HCT116 (cell line): Measurements from ENCODE around the gene PPM1A. TPM values are rescaled to one million over a fixed set of nuclear protein-coding genes. Genes with fewer than 3 reads are reported as not detected.

Source experiments
- ATAC-seq: fragments of 200-7000 bp; cut with Tn5 transposase; 2 replicates; pipeline ENCODE4 v1.9.1; 2020; ENCODE audit warnings: mild to moderate bottlenecking, moderate library complexity
- BruUV-seq: library from RNA; stranded (reverse); fragments of 400-500 nt; replicated peaks from 2 replicates; lab custom pipeline; 2021; lab: Mats Ljungman, UMichigan
- CTCF ChIA-PET: fragments of 300-600 bp; sonication (Branson Sonifier 250); formaldehyde crosslinking; loops from one replicate; lab custom pipeline; 2021; ENCODE audit warnings: antibody characterized with exemption; lab: Charles Lee
- POLR2A ChIA-PET: fragments of 300-600, 350-600 bp; sonication (Branson Sonifier 250); formaldehyde crosslinking; loops from one replicate; lab custom pipeline; 2021; ENCODE audit warnings: antibody characterized with exemption; lab: Charles Lee
- RAD21 ChIA-PET, 2 experiments: fragments of 300-600 bp; sonication (Branson Sonifier 250); formaldehyde crosslinking; loops; one replicate each; lab custom pipeline; 2023; ENCODE audit warnings: low total read pairs in 2 of 2; ENCODE audit not compliant: uncharacterized antibody in 2 of 2, unreplicated experiment in 2 of 2, low non-redundant PET in 1 of 2; lab: Charles Lee
- DNase-seq: peaks from one replicate; pipeline ENCODE4 v3.0.0-alpha.2; 2010; ENCODE audit warnings: low read depth, low spot score
- H2AFZ ChIP-seq: fragments of 200-600 bp; shearing (Covaris generic), sonication (generic); 2 replicates; pipeline ENCODE4 v1.6.1; 2017; ENCODE audit warnings: low read depth, mixed run types, mixed read lengths, antibody characterized with exemption, low read length; ENCODE audit not compliant: poor library complexity, severe bottlenecking
- H3K27ac ChIP-seq: 2 replicates; pipeline ENCODE4 v1.5.1; 2012; ENCODE audit warnings: low read depth, low read length
- H3K27me3 ChIP-seq: fragments of 200-600 bp; sonication (generic); 2 replicates; pipeline ENCODE4 v1.6.1; 2016; ENCODE audit warnings: mixed run types, low read length, mixed read lengths; ENCODE audit not compliant: insufficient read depth
- H3K36me3 ChIP-seq, 2 experiments: fragments of 200-500 bp in 1 of 2; fragments of 200-600 bp in 1 of 2; sonication (Bioruptor generic) in 1 of 2; sonication (generic) in 1 of 2; 2 replicates each; pipeline versions ENCODE4 v1.5.1 to v1.6.1; 2014 to 2016; ENCODE audit warnings: low read length in 2 of 2, inconsistent platforms in 1 of 2, mixed read lengths in 1 of 2, mixed run types in 1 of 2; ENCODE audit not compliant: insufficient read depth in 2 of 2, control insufficient read depth in 1 of 2
- H3K4me1 ChIP-seq, 2 experiments: fragments of 200-600 bp in 1 of 2; sonication (generic) in 1 of 2; 2 replicates each; pipeline versions ENCODE4 v1.5.1 to v1.6.1; 2012 to 2017; ENCODE audit warnings: low read length in 2 of 2, inconsistent platforms in 1 of 2, mild to moderate bottlenecking in 1 of 2, mixed read lengths in 1 of 2, mixed run types in 1 of 2, moderate library complexity in 1 of 2; ENCODE audit not compliant: insufficient read depth in 2 of 2, control insufficient read depth in 1 of 2
- H3K4me2 ChIP-seq: fragments of 200-600 bp; sonication (generic); 2 replicates; pipeline ENCODE4 v1.6.1; 2017; ENCODE audit warnings: mixed run types, low read length, mixed read lengths
- H3K4me3 ChIP-seq, 2 experiments: fragments of 200-600 bp in 1 of 2; sonication (generic) in 1 of 2; replicated peaks in 1 of 2; 2 replicates each; pipeline ENCODE4 v1.5.1; 2011 to 2016; ENCODE audit warnings: low read length in 2 of 2, control low read depth in 1 of 2, low read depth in 1 of 2, mild to moderate bottlenecking in 1 of 2, mixed read lengths in 1 of 2, mixed run types in 1 of 2
- H3K79me2 ChIP-seq: fragments of 200-600 bp; sonication (generic); 2 replicates; pipeline ENCODE4 v1.6.1; 2017; ENCODE audit warnings: mild to moderate bottlenecking, mixed run types, low read length, moderate library complexity, mixed read lengths; ENCODE audit not compliant: insufficient read depth
- H3K9ac ChIP-seq: fragments of 200-600 bp; sonication (generic); 2 replicates; pipeline ENCODE4 v1.6.1; 2016; ENCODE audit warnings: low read length, mixed read lengths
- H3K9me2 ChIP-seq: fragments of 200-600 bp; sonication (generic), shearing (Covaris generic); 2 replicates; pipeline ENCODE4 v1.6.1; 2017; ENCODE audit warnings: mixed run types, mild to moderate bottlenecking, moderate library complexity; ENCODE audit not compliant: insufficient read depth
- H3K9me3 ChIP-seq, 2 experiments: fragments of 200-500 bp in 1 of 2; fragments of 200-600 bp in 1 of 2; sonication (Bioruptor generic) in 1 of 2; sonication (generic) in 1 of 2; 2 replicates each; pipeline ENCODE4 v1.6.1; 2014 to 2017; ENCODE audit warnings: low read length in 2 of 2, mixed read lengths in 2 of 2, inconsistent platforms in 1 of 2, low read depth in 1 of 2, mild to moderate bottlenecking in 1 of 2, mixed run types in 1 of 2, moderate library complexity in 1 of 2; ENCODE audit not compliant: control insufficient read depth in 1 of 2, insufficient read depth in 1 of 2
- H4K20me1 ChIP-seq: fragments of 200-600 bp; sonication (generic), shearing (Covaris generic); 2 replicates; pipeline ENCODE4 v1.6.1; 2017; ENCODE audit warnings: mixed run types, mild to moderate bottlenecking, moderate library complexity; ENCODE audit not compliant: insufficient read depth
- EZH2phosphoT487 ChIP-seq: fragments of 200-600 bp; IDR thresholded peaks from 2 replicates; pipeline ENCODE4 v1.6.1; 2018; ENCODE audit warnings: antibody characterized with exemption, borderline replicate concordance
- RAD21 ChIP-seq: IDR thresholded peaks from 2 replicates; pipeline ENCODE4 v1.6.1; 2012; ENCODE audit warnings: low read depth, mild to moderate bottlenecking
- TCF7L2 ChIP-seq: IDR thresholded peaks from 2 replicates; pipeline ENCODE4 v1.7.0; 2011; ENCODE audit warnings: borderline replicate concordance, inconsistent platforms; ENCODE audit not compliant: insufficient read depth, insufficient read length; ENCODE audit errors: extremely low read depth
- intact Hi-C: fragments of 100-400 bp; cut with micrococcal nuclease; formaldehyde crosslinking; loops from 2 replicates; pipeline ENCODE4 v1.10.0; 2022
- total RNA-seq: library from RNA; stranded (reverse); gene quantifications from one replicate; pipeline ENCODE4 v1.2.1, GENCODE V29; 2021; ENCODE audit not compliant: unreplicated experiment
- TF ChIP-seq, protein P1 (sequence below), 3 experiments: fragments of 200-600 bp in 1 of 3; sonication (generic) in 1 of 3; IDR thresholded peaks in 2 of 3; conservative IDR thresholded peaks in 1 of 3; 2 replicates each; pipeline ENCODE4 v1.5.1; 2012 to 2017; ENCODE audit warnings: low read depth in 2 of 3, low read length in 2 of 3, antibody characterized with exemption in 1 of 3, borderline replicate concordance in 1 of 3, control low read depth in 1 of 3, mild to moderate bottlenecking in 1 of 3, mixed read lengths in 1 of 3, mixed run types in 1 of 3, moderate library complexity in 1 of 3; ENCODE audit not compliant: insufficient read depth in 1 of 3

PPM1A gene
- total RNA-seq, 1 experiment from 2014 or later, result 32.8 TPM

DNA sequence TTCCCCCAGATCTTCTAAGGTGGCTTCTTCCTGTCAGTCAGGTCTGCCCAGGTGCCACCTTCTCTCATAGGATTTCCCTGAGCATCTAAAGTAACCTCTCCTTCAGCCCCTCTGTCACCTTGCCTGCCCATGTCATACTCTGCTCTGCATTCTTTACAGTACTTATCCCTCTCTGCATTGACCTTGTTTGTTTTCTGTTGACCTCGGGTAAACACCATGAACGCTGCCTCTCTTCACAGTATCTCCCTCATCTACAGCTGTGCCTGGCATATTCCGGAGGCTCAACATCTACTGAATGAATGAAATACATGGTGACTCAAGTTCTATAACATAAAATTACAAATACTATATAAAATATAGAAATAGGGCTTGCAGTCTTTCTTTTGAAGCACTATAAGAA lies 10.1 kb upstream of the PPM1A start (continued):
- TF ChIP-seq, protein P1, sequence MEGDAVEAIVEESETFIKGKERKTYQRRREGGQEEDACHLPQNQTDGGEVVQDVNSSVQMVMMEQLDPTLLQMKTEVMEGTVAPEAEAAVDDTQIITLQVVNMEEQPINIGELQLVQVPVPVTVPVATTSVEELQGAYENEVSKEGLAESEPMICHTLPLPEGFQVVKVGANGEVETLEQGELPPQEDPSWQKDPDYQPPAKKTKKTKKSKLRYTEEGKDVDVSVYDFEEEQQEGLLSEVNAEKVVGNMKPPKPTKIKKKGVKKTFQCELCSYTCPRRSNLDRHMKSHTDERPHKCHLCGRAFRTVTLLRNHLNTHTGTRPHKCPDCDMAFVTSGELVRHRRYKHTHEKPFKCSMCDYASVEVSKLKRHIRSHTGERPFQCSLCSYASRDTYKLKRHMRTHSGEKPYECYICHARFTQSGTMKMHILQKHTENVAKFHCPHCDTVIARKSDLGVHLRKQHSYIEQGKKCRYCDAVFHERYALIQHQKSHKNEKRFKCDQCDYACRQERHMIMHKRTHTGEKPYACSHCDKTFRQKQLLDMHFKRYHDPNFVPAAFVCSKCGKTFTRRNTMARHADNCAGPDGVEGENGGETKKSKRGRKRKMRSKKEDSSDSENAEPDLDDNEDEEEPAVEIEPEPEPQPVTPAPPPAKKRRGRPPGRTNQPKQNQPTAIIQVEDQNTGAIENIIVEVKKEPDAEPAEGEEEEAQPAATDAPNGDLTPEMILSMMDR (IDR thresholded peaks at IDR 0.05 in 2 of 3, conservative IDR thresholded peaks at IDR 0.05 in 1 of 3; ENCODE audit: borderline replicate concordance in 1 of 3, insufficient read depth in 1 of 3, low read depth in 2 of 3, low read length in 2 of 3), result no peak
- TF ChIP-seq TCF7L2, result no peak

DNA sequence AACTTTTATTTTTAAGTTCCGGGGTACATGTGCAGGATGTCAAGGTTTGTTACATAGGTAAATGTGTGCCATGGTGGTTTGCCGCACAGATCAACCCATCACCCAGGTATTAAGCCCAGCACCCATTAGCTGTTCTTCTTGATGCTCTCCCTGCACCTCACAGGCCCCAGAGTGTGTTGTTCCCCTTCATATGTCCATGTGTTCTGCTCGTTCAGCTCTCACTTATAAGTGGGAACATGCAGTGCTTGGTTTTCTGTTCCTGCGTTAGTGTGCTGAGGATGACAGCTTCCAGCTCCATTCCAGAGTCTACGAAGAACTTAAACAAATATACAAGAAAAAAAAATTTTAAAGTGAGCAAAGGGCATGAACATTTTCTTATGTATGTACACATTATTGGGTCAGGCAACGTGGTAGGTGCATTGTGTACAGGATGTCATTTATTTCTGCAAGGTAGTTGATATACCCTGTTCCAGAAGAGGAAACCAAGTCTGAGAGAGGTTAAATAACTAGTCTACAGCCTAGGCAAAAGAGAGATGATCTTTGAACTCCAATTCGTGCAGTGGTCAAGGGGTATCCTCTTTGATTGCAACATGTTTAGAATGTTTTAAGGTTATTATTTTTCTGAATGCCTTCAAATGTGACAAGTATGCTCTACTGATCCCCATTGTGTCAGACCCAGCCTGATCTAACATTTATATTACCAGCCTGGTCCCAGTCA lies 8.7 kb upstream of the PPM1A start:
- H3K36me3 ChIP-seq, result no peaks in the 10 kb centered on the region
- H3K4me3 ChIP-seq, result no peak overlapping the region
- TF ChIP-seq EZH2phosphoT487, result no peak
- no peak for TF ChIP-seq RAD21
- TF ChIP-seq, all 23 proteins: peak for 0
- Histone ChIP-seq H3K4me2 (no peak overlapping the region), H3K4me1 (no peaks in the 10 kb centered on the region), H3K9ac (no peak overlapping the region), H2AFZ (no peak overlapping the region), H3K27me3 (no peaks in the 10 kb centered on the region), H3K9me2 (no peaks in the 10 kb centered on the region), H3K79me2 (no peaks in the 10 kb centered on the region), H3K9me3 (no peaks in the 10 kb centered on the region), H3K27ac (no peak overlapping the region), H4K20me1 (no peaks in the 10 kb centered on the region)
- no TSS peak for BruUV-seq
- ChIA-PET RAD21 (no interaction called here), POLR2A (no interaction called here), CTCF (no interaction called here)
- DNase-seq (no peak), ATAC-seq (no peak)
- intact Hi-C loops, result no loop called here
